IMR-90 (cell line): Measurements from ENCODE around the gene ELL. TPM values are rescaled to one million over a fixed set of nuclear protein-coding genes. Genes with fewer than 3 reads are reported as not detected.

Experiments
- ATAC-seq: fragments of 200-7000 bp; cut with Tn5 transposase; 2 replicates; pipeline ENCODE4 v1.9.1; 2020; ENCODE audit warnings: low read depth, mild to moderate bottlenecking, moderate library complexity
- BruUV-seq: library from RNA; stranded (reverse); fragments of 400-500 nt; replicated peaks from 2 replicates; lab custom pipeline; 2021; lab: Mats Ljungman, UMichigan
- CTCF ChIA-PET: fragments of 300-600 bp; formaldehyde crosslinking; extraction: SDS; loops from one replicate; lab custom pipeline; 2021; ENCODE audit warnings: antibody characterized with exemption; lab: Yijun Ruan, JAX
- POLR2A ChIA-PET: fragments of 300-600 bp; sonication (Branson Sonifier 250); formaldehyde crosslinking; loops from one replicate; lab custom pipeline; 2022; ENCODE audit warnings: antibody characterized with exemption; ENCODE audit not compliant: unreplicated experiment; lab: Charles Lee
- DNase-seq: peaks from one replicate; pipeline ENCODE4 v3.0.0; 2013
- H2AFZ ChIP-seq: replicated peaks from 2 replicates; pipeline ENCODE3; 2013; ENCODE audit warnings: low read length, mild to moderate bottlenecking; ENCODE audit not compliant: poor library complexity
- H2AK5ac ChIP-seq: 2 replicates; pipeline ENCODE4 v1.6.1; 2013; ENCODE audit warnings: low read depth, low read length, inconsistent platforms
- H2AK9ac ChIP-seq: replicated peaks from 2 replicates; pipeline ENCODE3; 2013; ENCODE audit warnings: mild to moderate bottlenecking, low read depth, low read length, moderate library complexity; ENCODE audit not compliant: poor library complexity
- H2BK120ac ChIP-seq: 2 replicates; pipeline ENCODE4 v1.6.1; 2013; ENCODE audit warnings: low read depth, low read length, inconsistent platforms
- H2BK15ac ChIP-seq: 3 replicates; pipeline ENCODE4 v1.6.1; 2013; ENCODE audit warnings: low read depth, low read length, inconsistent platforms
- H2BK20ac ChIP-seq: 2 replicates; pipeline ENCODE4 v1.6.1; 2013; ENCODE audit warnings: low read depth, mild to moderate bottlenecking, inconsistent platforms, low read length, moderate library complexity
- H2BK5ac ChIP-seq: 2 replicates; pipeline ENCODE4 v1.6.1; 2013; ENCODE audit warnings: mild to moderate bottlenecking, low read depth, low read length, inconsistent platforms; ENCODE audit not compliant: poor library complexity, severe bottlenecking
- H3K14ac ChIP-seq: replicated peaks from 2 replicates; pipeline ENCODE4 v1.6.1; 2013; ENCODE audit warnings: low read depth, low read length, inconsistent platforms
- H3K18ac ChIP-seq: 2 replicates; pipeline ENCODE4 v1.6.1; 2013; ENCODE audit warnings: low read depth, low read length, control low read depth
- H3K23ac ChIP-seq: 2 replicates; pipeline ENCODE4 v1.6.1; 2013; ENCODE audit warnings: low read depth, low read length, inconsistent platforms
- H3K27ac ChIP-seq: 2 replicates; pipeline ENCODE4 v1.5.1; 2013; ENCODE audit warnings: mild to moderate bottlenecking, control low read depth, low read length; ENCODE audit not compliant: insufficient read depth
- H3K27me3 ChIP-seq: 2 replicates; pipeline ENCODE4 v1.6.1; 2013; ENCODE audit warnings: low read length; ENCODE audit not compliant: control insufficient read depth, insufficient read depth
- H3K36me3 ChIP-seq: 2 replicates; pipeline ENCODE4 v1.6.1; 2013; ENCODE audit warnings: low read length, mixed read lengths; ENCODE audit not compliant: control insufficient read depth, insufficient read depth
- H3K4ac ChIP-seq: 2 replicates; pipeline ENCODE4 v1.6.1; 2013; ENCODE audit warnings: low read depth, low read length, inconsistent platforms
- H3K4me1 ChIP-seq: 2 replicates; pipeline ENCODE4 v1.6.1; 2013; ENCODE audit warnings: low read length, mixed read lengths; ENCODE audit not compliant: control insufficient read depth, insufficient read depth
- H3K4me2 ChIP-seq: 2 replicates; pipeline ENCODE4 v1.6.1; 2013; ENCODE audit warnings: low read depth, mild to moderate bottlenecking, control low read depth, low read length, moderate library complexity
- H3K4me3 ChIP-seq: 2 replicates; pipeline ENCODE4 v1.5.1; 2013; ENCODE audit warnings: low read depth, mild to moderate bottlenecking, control low read depth, low read length, moderate library complexity; ENCODE audit not compliant: insufficient read depth
- H3K56ac ChIP-seq: 2 replicates; pipeline ENCODE4 v1.6.1; 2013; ENCODE audit warnings: low read length, inconsistent platforms; ENCODE audit not compliant: insufficient read depth; ENCODE audit errors: extremely low read depth
- H3K79me1 ChIP-seq, 2 experiments: 2 replicates each; pipeline ENCODE4 v1.6.1; 2013; ENCODE audit warnings: low read length in 2 of 2, inconsistent platforms in 1 of 2, low read depth in 1 of 2
- H3K9ac ChIP-seq: 2 replicates; pipeline ENCODE4 v1.6.1; 2013; ENCODE audit warnings: low read depth, low read length, control low read depth
- H3K9me1 ChIP-seq: 2 replicates; pipeline ENCODE4 v1.6.1; 2013; ENCODE audit warnings: low read length, inconsistent platforms; ENCODE audit not compliant: insufficient read depth
- H3K9me3 ChIP-seq: 2 replicates; pipeline ENCODE4 v1.6.1; 2013; ENCODE audit warnings: low read length; ENCODE audit not compliant: control insufficient read depth, insufficient read depth
- H4K20me1 ChIP-seq: 2 replicates; pipeline ENCODE4 v1.6.1; 2013; ENCODE audit warnings: low read length, inconsistent platforms; ENCODE audit not compliant: insufficient read depth
- H4K5ac ChIP-seq: 2 replicates; pipeline ENCODE4 v1.6.1; 2013; ENCODE audit warnings: mild to moderate bottlenecking, low read depth, low read length, control low read depth
- H4K8ac ChIP-seq, 2 experiments: 2 replicates each; pipeline ENCODE4 v1.6.1; 2013; ENCODE audit warnings: low read depth in 2 of 2, low read length in 2 of 2, control low read depth in 1 of 2, inconsistent platforms in 1 of 2
- H4K91ac ChIP-seq: 2 replicates; pipeline ENCODE4 v1.6.1; 2013; ENCODE audit warnings: low read depth, low read length, inconsistent platforms; ENCODE audit not compliant: insufficient read depth
- CEBPB ChIP-seq: IDR thresholded peaks from 2 replicates; pipeline ENCODE4 v1.6.1; 2012; ENCODE audit warnings: low read depth, low read length, improper control_type of control experiment
- CHD1 ChIP-seq: IDR thresholded peaks from 2 replicates; pipeline ENCODE4 v1.6.1; 2012; ENCODE audit warnings: low read depth, low read length, improper control_type of control experiment
- CTCF ChIP-seq: conservative IDR thresholded peaks from 2 replicates; pipeline ENCODE4 v1.5.1; 2012; ENCODE audit warnings: mild to moderate bottlenecking, low read depth, low read length, improper control_type of control experiment
- ELK1 ChIP-seq: fragments of 150-350 bp; IDR thresholded peaks from 2 replicates; pipeline ENCODE4 v1.6.1; 2016; ENCODE audit warnings: low read depth, mild to moderate bottlenecking, low read length, moderate library complexity, borderline replicate concordance
- FOS ChIP-seq: fragments of 150-350 bp; IDR thresholded peaks from 2 replicates; pipeline ENCODE4 v1.6.1; 2016; ENCODE audit warnings: low read depth, low read length
- MAFK ChIP-seq: IDR thresholded peaks from 2 replicates; pipeline ENCODE4 v1.6.1; 2012; ENCODE audit warnings: low read depth, low read length, improper control_type of control experiment
- MAZ ChIP-seq: IDR thresholded peaks from 2 replicates; pipeline ENCODE4 v1.6.1; 2012; ENCODE audit warnings: low read depth, mild to moderate bottlenecking, low read length, improper control_type of control experiment, moderate library complexity, borderline replicate concordance
- MXI1 ChIP-seq: IDR thresholded peaks from 2 replicates; pipeline ENCODE4 v1.6.1; 2012; ENCODE audit warnings: low read depth, mild to moderate bottlenecking, low read length, moderate library complexity, borderline replicate concordance
- NFE2L2 ChIP-seq: fragments of 150-350 bp; IDR thresholded peaks from 2 replicates; pipeline ENCODE4 v1.6.1; 2016; ENCODE audit warnings: low read depth, mild to moderate bottlenecking, low read length
- POLR2A ChIP-seq: IDR thresholded peaks from 2 replicates; pipeline ENCODE4 v1.6.1; 2012; ENCODE audit warnings: mild to moderate bottlenecking, low read depth, low read length
- RAD21 ChIP-seq: IDR thresholded peaks from 2 replicates; pipeline ENCODE4 v1.6.1; 2012; ENCODE audit warnings: low read length, improper control_type of control experiment
- RCOR1 ChIP-seq: IDR thresholded peaks from 2 replicates; pipeline ENCODE4 v1.6.1; 2012; ENCODE audit warnings: mild to moderate bottlenecking, low read length, improper control_type of control experiment; ENCODE audit not compliant: insufficient replicate concordance
- RFX5 ChIP-seq: IDR thresholded peaks from 2 replicates; pipeline ENCODE4 v1.8.0; 2012; ENCODE audit warnings: low read depth, mild to moderate bottlenecking, low read length, moderate library complexity
- WGBS, 2 experiments: methylation state at CpG; one replicate each; pipeline versions ENCODE4 v1.1.5 to v1.1.7; 2013; ENCODE audit warnings: missing lambda C conversion rate in 2 of 2; ENCODE audit not compliant: insufficient read length in 1 of 2; ENCODE audit errors: extremely low coverage in 2 of 2; 5-methylcytosine and 5-hydroxymethylcytosine counted together
- dilution Hi-C: fragments of 300-500 bp; cut with HindIII; formaldehyde crosslinking; loops from one replicate; pipeline ENCODE4 v1.14.3; 2018; ENCODE audit warnings: low sequenced_read_pairs; ENCODE audit not compliant: unreplicated experiment
- in situ Hi-C: fragments of 300-500 bp; cut with MboI; formaldehyde crosslinking; loops from 3 replicates; pipeline ENCODE4 v1.14.3; 2019; ENCODE audit warnings: low sequenced_read_pairs, inconsistent platforms, mixed read lengths
- intact Hi-C: fragments of 100-400 bp; cut with micrococcal nuclease; formaldehyde crosslinking; loops from 2 replicates; pipeline ENCODE4 v1.10.0; 2022
- polyA plus RNA-seq, 3 experiments: library from polyadenylated mRNA; depleted of rRNA; stranded (reverse); fragments of >200 nt; gene quantifications; 2 replicates each; pipeline ENCODE4 v1.2.3, GENCODE V29; 2012; ENCODE audit warnings: low replicate concordance in 1 of 3
- total RNA-seq: library from RNA; depleted of rRNA; stranded (reverse); fragments of >200 nt; gene quantifications from 2 replicates; pipeline ENCODE4 v1.2.3, GENCODE V29; 2012

Gene ELL
- total and polyA plus RNA-seq, 2 of the 4 experiments (the other 2 are of a cell fraction): 6.3 to 13.1 TPM

GRCh38 chr19:18562086-18562485 lies 40.2 kb upstream of the ELL start:
- intact Hi-C loops: no loop called here
- no TSS peak for BruUV-seq
- CTCF ChIA-PET: no interaction called here

More at GRCh38 chr19:18562086-18562485, 40.2 kb upstream of the ELL start:
- H3K9me1 ChIP-seq: 0 out of 2 replicates have a peak, but pooled peaks cover 2% of the 10 kb centered on the region
- H2BK120ac ChIP-seq: no peak overlapping the region
- H2BK15ac ChIP-seq: no peak overlapping the region
- H3K14ac ChIP-seq: no peak overlapping the region
- no peak overlapping the region for H3K4ac ChIP-seq
- no peak overlapping the region for H4K8ac ChIP-seq
- no peak overlapping the region for H4K5ac ChIP-seq
- POLR2A ChIA-PET: interaction anchor here (0.8 kb wide), 1 partner anchor 9 kb away, joined by 3 read pairs; the partner anchor contains the start of gene UBA52
- in situ Hi-C loops (no loop called here), dilution Hi-C loops (no loop called here)
- whole genome bisulfite sequencing, 2 experiments: 88% methylated on average over 3 of the region's 14 CpGs; no CpG with 5 or more reads in 1 of the 2 experiments
- no peak overlapping the region for H4K91ac ChIP-seq
- DNase-seq (no peak), ATAC-seq (no peak)
- H2AK5ac ChIP-seq: no peak overlapping the region
- no peak overlapping the region for H3K9ac ChIP-seq
- no peak overlapping the region for H3K27ac ChIP-seq
- H4K20me1 ChIP-seq: no peaks in the 10 kb centered on the region
- no peak overlapping the region for H2AFZ ChIP-seq
- no peak overlapping the region for H3K4me3 ChIP-seq
- no peak overlapping the region for H3K4me2 ChIP-seq
- H2BK5ac ChIP-seq: no peak overlapping the region
- no peak overlapping the region for H3K56ac ChIP-seq
- 0 out of 2 replicates have a peak, but pooled peaks cover 2% of the 10 kb centered on the region for H3K4me1 ChIP-seq
- H2AK9ac ChIP-seq: no peak overlapping the region
- peaks cover 24 to 47% of the 10 kb centered on the region in 2 experiments for H3K79me1 ChIP-seq
- H3K36me3 ChIP-seq: peaks cover 37% of the 10 kb centered on the region
- no peak overlapping the region for H3K23ac ChIP-seq
- H2BK20ac ChIP-seq: no peak overlapping the region
- no peak overlapping the region for H3K18ac ChIP-seq
- no peaks in the 10 kb centered on the region for H3K27me3 ChIP-seq
- TF ChIP-seq MAZ (no peak), ELK1 (no peak), MAFK (no peak), POLR2A (no peak), FOS (no peak), CTCF (no peak), CHD1 (no peak), CEBPB (no peak), NFE2L2 (no peak), RCOR1 (no peak), MXI1 (no peak), RAD21 (no peak), RFX5 (no peak)
- no peaks in the 10 kb centered on the region for H3K9me3 ChIP-seq
